HepG2 (cell line): ENCODE data around the gene WWP2.

ENCODE experiments used
- CTCF ChIP-seq: sonication (generic); formaldehyde crosslinking; IDR thresholded peaks from 2 replicates; pipeline ENCODE4 v1.5.0; 2020; ENCODE audit warnings: mild to moderate bottlenecking, missing genetic modification reagents, moderate library complexity
- MLLT10 ChIP-seq: sonication (generic); formaldehyde crosslinking; IDR thresholded peaks from 2 replicates; pipeline ENCODE4 v1.4.0; 2020; ENCODE audit warnings: missing genetic modification reagents
- RAD21 ChIP-seq: fragments of 450-650 bp; formaldehyde crosslinking; IDR thresholded peaks from 2 replicates; pipeline ENCODE4 v1.5.0; 2020; ENCODE audit warnings: mild to moderate bottlenecking
- ZNF460 ChIP-seq: sonication (generic); formaldehyde crosslinking; IDR thresholded peaks from 2 replicates; pipeline ENCODE4 v1.5.1; 2020; ENCODE audit warnings: missing genetic modification reagents, mild to moderate bottlenecking, borderline replicate concordance

DNA sequence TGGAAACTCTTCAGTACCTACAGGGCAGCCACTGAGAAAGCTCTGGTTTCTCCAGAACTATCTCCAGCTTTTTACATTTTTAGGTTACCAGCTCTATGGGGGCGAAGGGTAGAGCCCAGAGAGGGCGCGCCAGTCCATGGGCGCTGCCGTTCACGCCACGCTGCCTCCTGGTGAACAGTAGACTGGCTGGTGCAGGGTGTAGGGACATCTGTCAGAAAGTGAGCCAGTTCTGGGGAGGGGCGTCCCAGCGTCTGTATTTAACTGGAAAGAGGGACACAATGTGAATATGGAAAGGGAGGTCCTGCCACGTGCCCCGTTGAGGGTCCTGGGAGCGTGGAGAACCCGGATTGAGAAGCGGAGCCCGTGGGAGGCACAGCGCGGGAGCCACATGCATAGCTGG lies 172.6 kb downstream of the WWP2 start:
- no peak for TF ChIP-seq CTCF
- TF ChIP-seq MLLT10 (CRISPR knock-in tag) = no peak
- no peak for TF ChIP-seq ZNF460 (CRISPR knock-in tag)
- no peak for TF ChIP-seq RAD21
